Activated T-cell treated with anti-CD3 and anti-CD28 coated beads, Interleukin-2, amount 50 U/mL, for 24 hours (primary cell): ENCODE data around the gene NMD3.
"Not testable (repeated sequence)": the region's sequence is repeated elsewhere in the genome, so short reads cannot be mapped to it uniquely, and the experiment has no call there.

ENCODE experiments used
- DNase-seq: peaks from one replicate; pipeline ENCODE4 v3.0.0-alpha.2; 2020
- H3K27ac Mint-ChIP-seq: 2 replicates; pipeline ENCODE4 v1.8.0; 2020; ENCODE audit warnings: mild to moderate bottlenecking, mixed read lengths
- H3K27me3 Mint-ChIP-seq: 2 replicates; pipeline ENCODE4 v1.8.0; 2020; ENCODE audit warnings: mixed read lengths
- H3K36me3 Mint-ChIP-seq: 2 replicates; pipeline ENCODE4 v1.8.0; 2020; ENCODE audit warnings: low read depth, mixed read lengths
- H3K4me1 Mint-ChIP-seq: 2 replicates; pipeline ENCODE4 v1.8.0; 2020; ENCODE audit warnings: low read depth, mixed read lengths
- H3K4me3 Mint-ChIP-seq: 2 replicates; pipeline ENCODE4 v1.8.0; 2020; ENCODE audit warnings: mild to moderate bottlenecking, moderate library complexity, mixed read lengths
- H3K9me3 Mint-ChIP-seq: 2 replicates; pipeline ENCODE4 v1.8.0; 2020; ENCODE audit warnings: mixed read lengths

NMD3 gene

GRCh38 chr3:161282387-161282786 lies 61.3 kb downstream of the NMD3 start:
- DNase-seq, H3K27me3 Mint-ChIP-seq, H3K4me1 Mint-ChIP-seq, H3K4me3 Mint-ChIP-seq, H3K27ac Mint-ChIP-seq: not testable (repeated sequence)
- Mint-ChIP-seq H3K36me3 (peaks cover 13% of the 10 kb centered on the region), H3K9me3 (peaks cover 40% of the 10 kb centered on the region)

- no peak for DNase-seq
- Mint-ChIP-seq H3K9me3 (peaks cover 18% of the 10 kb centered on the region), H3K4me3 (no peak overlapping the region), H3K27me3 (no peaks in the 10 kb centered on the region), H3K27ac (no peak overlapping the region), H3K4me1 (peaks cover 1% of the 10 kb centered on the region), H3K36me3 (no peaks in the 10 kb centered on the region)
Observed at GRCh38 chr3:161284989-161285388, 63.9 kb downstream of the NMD3 start.

DNA sequence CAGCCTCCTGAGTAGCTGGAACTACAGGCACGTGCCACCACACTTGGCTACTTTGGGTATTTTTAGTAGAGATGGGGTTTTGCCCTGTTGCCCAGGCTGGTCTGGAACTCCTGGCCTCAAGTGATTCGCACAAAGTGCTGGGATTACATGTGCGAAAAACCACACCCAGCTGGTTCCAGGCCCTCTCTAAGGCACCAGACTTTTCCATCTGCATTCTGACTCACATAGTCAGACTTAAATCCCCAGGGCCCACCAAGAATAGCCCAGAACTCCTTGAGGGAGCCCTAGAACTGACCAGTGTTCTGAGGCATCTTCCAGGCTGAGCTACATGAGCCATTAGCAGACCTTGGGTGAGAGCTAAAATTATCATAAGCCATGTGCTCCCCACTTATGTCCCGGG lies 68.1 kb downstream of the NMD3 start:
- no peak overlapping the region for H3K27ac Mint-ChIP-seq
- DNase-seq: no peak
- H3K27me3 Mint-ChIP-seq: peaks cover 3% of the 10 kb centered on the region
- no peak overlapping the region for H3K4me3 Mint-ChIP-seq
- no peaks in the 10 kb centered on the region for H3K36me3 Mint-ChIP-seq
- H3K4me1 Mint-ChIP-seq: peaks cover 1% of the 10 kb centered on the region
- peaks cover 2% of the 10 kb centered on the region for H3K9me3 Mint-ChIP-seq

GRCh38 chr3:161291191-161291901 lies 70.2 kb downstream of the NMD3 start:
- Mint-ChIP-seq H3K4me3 (no peak overlapping the region), H3K36me3 (peaks cover under 1% of the 10 kb centered on the region), H3K9me3 (peaks cover 2% of the 10 kb centered on the region), H3K4me1 (peaks cover 1% of the 10 kb centered on the region), H3K27ac (no peak overlapping the region), H3K27me3 (peaks cover 3% of the 10 kb centered on the region)
- no peak for DNase-seq

- H3K27me3 Mint-ChIP-seq: peaks cover 3% of the 10 kb centered on the region
- peaks cover 13% of the 10 kb centered on the region for H3K36me3 Mint-ChIP-seq
- H3K27ac Mint-ChIP-seq: no peak overlapping the region
- H3K4me1 Mint-ChIP-seq: peaks cover 1% of the 10 kb centered on the region
- H3K9me3 Mint-ChIP-seq: peaks cover 15% of the 10 kb centered on the region
- DNase-seq: no peak
- H3K4me3 Mint-ChIP-seq: no peak overlapping the region
Observed at GRCh38 chr3:161293381-161293780, 72.3 kb downstream of the NMD3 start.

DNA sequence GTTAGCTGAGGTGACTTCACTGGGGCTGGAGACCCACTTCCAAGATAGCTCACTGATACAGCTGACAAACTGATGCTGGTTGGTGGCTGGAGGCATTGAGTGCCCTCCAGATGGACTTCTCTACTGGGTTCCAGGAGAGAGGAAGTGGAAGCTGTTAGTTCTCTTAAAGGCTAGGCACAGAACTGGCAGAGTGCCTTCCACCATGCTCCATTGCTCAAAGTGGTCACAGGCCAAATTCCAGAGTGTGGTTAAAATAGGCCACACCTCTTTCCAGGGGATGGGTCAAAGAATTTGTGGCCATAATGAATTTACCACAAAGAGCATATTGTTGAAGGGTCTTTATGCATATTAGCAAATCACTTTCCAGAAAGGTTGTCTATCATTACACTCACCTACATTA lies 74.2 kb downstream of the NMD3 start:
- no peak for DNase-seq
- H3K4me1 Mint-ChIP-seq: no peaks in the 10 kb centered on the region
- peaks cover 21% of the 10 kb centered on the region for H3K36me3 Mint-ChIP-seq
- H3K4me3 Mint-ChIP-seq: no peak overlapping the region
- no peak overlapping the region for H3K27ac Mint-ChIP-seq
- peaks cover 3% of the 10 kb centered on the region for H3K27me3 Mint-ChIP-seq
- H3K9me3 Mint-ChIP-seq: peaks cover 24% of the 10 kb centered on the region

- Mint-ChIP-seq H3K4me1 (no peaks in the 10 kb centered on the region), H3K27me3 (no peaks in the 10 kb centered on the region), H3K9me3 (peaks cover 24% of the 10 kb centered on the region), H3K4me3 (no peak overlapping the region), H3K36me3 (peaks cover 21% of the 10 kb centered on the region), H3K27ac (no peak overlapping the region)
- no peak for DNase-seq
Observed at GRCh38 chr3:161296814-161297213, 75.7 kb downstream of the NMD3 start.
